Left ventricle myocardium inferior (tissue), 1 donor: Measurements from ENCODE around the gene WDFY1. TPM values are rescaled to one million over a fixed set of nuclear protein-coding genes. Genes with fewer than 3 reads are reported as not detected.
"Not testable (repeated sequence)": the region's sequence is repeated elsewhere in the genome, so short reads cannot be mapped to it uniquely, and the experiment has no call there.

Source experiments
- DNase-seq: peaks from one replicate; pipeline ENCODE4 v3.0.0-alpha.2; 2020
- H3K27ac ChIP-seq: fragments of 200-600 bp; replicated peaks from 2 replicates; pipeline ENCODE4 v1.8.0; 2021
- H3K27me3 ChIP-seq: fragments of 200-600 bp; 2 replicates; pipeline ENCODE4 v1.8.0; 2021; ENCODE audit warnings: low read depth
- H3K36me3 ChIP-seq: fragments of 200-600 bp; 2 replicates; pipeline ENCODE4 v1.8.0; 2021
- H3K4me1 ChIP-seq: fragments of 200-600 bp; 2 replicates; pipeline ENCODE4 v1.8.0; 2021
- H3K4me3 ChIP-seq: fragments of 200-600 bp; 2 replicates; pipeline ENCODE4 v1.8.0; 2021; ENCODE audit warnings: mild to moderate bottlenecking, moderate library complexity
- H3K9me3 ChIP-seq: fragments of 200-600 bp; replicated peaks from 2 replicates; pipeline ENCODE4 v1.8.0; 2021
- CTCF ChIP-seq: fragments of 200-600 bp; IDR thresholded peaks from 2 replicates; pipeline ENCODE4 v1.8.0; 2021; ENCODE audit warnings: antibody characterized with exemption, mild to moderate bottlenecking, borderline replicate concordance
- intact Hi-C: fragments of 100-400 bp; cut with micrococcal nuclease; formaldehyde crosslinking; loops from one replicate; pipeline ENCODE4 v1.11.0; 2022
- total RNA-seq: library from RNA; stranded (reverse); fragmentation: NEBNext Ultra II Directional; extraction: Animal tissue kit (Norgen Biotek cat#: 25700); gene quantifications from one replicate; pipeline ENCODE4 v1.2.1, GENCODE V29; 2021
- donor health status: DM: no; HTN: yes; CAD: no; lungs with severe emphysema.

Gene WDFY1
- total RNA-seq, 1 donor from 2014 or later, result 12.6 TPM

- Histone ChIP-seq H3K9me3 (no peaks in the 10 kb centered on the region), H3K4me1 (no peaks in the 10 kb centered on the region), H3K4me3 (no peak overlapping the region), H3K36me3 (peaks cover 69% of the 10 kb centered on the region), H3K27ac (no peak overlapping the region), H3K27me3 (no peaks in the 10 kb centered on the region)
- DNase-seq, result no peak
- no peak for TF ChIP-seq CTCF
- intact Hi-C loops, result no loop called here
Observed at GRCh38 chr2:223884399-223884798, 60.7 kb downstream of the WDFY1 start.

- TF ChIP-seq CTCF, result no peak
- Histone ChIP-seq H3K4me3 (no peak overlapping the region), H3K4me1 (no peaks in the 10 kb centered on the region), H3K27me3 (no peaks in the 10 kb centered on the region), H3K36me3 (peaks cover 80% of the 10 kb centered on the region), H3K27ac (no peak overlapping the region), H3K9me3 (no peaks in the 10 kb centered on the region)
- DNase-seq, result no peak
- intact Hi-C loops, result no loop called here
Observed at GRCh38 chr2:223882715-223883114, 62.4 kb downstream of the WDFY1 start.

- Histone ChIP-seq H3K27ac (no peak overlapping the region), H3K36me3 (peaks cover 93% of the 10 kb centered on the region), H3K4me3 (no peak overlapping the region), H3K4me1 (no peaks in the 10 kb centered on the region), H3K27me3 (no peaks in the 10 kb centered on the region), H3K9me3 (no peaks in the 10 kb centered on the region)
- intact Hi-C loops, result no loop called here
- TF ChIP-seq CTCF, result no peak
- DNase-seq, result no peak
Observed at GRCh38 chr2:223880796-223881195, 64.3 kb downstream of the WDFY1 start.

- Histone ChIP-seq H3K27ac (no peak overlapping the region), H3K36me3 (peaks cover 100% of the 10 kb centered on the region)
Observed at GRCh38 chr2:223877721-223878410, 67.3 kb downstream of the WDFY1 start.

GRCh38 chr2:223873672-223874071, 71.5 kb downstream of the WDFY1 start:
- Histone ChIP-seq H3K27me3 (no peaks in the 10 kb centered on the region), H3K4me3 (no peak overlapping the region), H3K9me3 (no peaks in the 10 kb centered on the region), H3K4me1 (no peaks in the 10 kb centered on the region), H3K27ac (no peak overlapping the region), H3K36me3 (peaks cover 72% of the 10 kb centered on the region)
- no peak for TF ChIP-seq CTCF
- DNase-seq, result no peak
- intact Hi-C loops, result no loop called here

More at GRCh38 chr2:223877721-223878410, 67.3 kb downstream of the WDFY1 start:
- Histone ChIP-seq H3K27me3 (no peaks in the 10 kb centered on the region), H3K4me1 (no peaks in the 10 kb centered on the region), H3K4me3 (no peak overlapping the region), H3K9me3 (no peaks in the 10 kb centered on the region)
- intact Hi-C loops, result no loop called here
- no peak for TF ChIP-seq CTCF
- DNase-seq, result no peak

GRCh38 chr2:223872772-223873171, 72.4 kb downstream of the WDFY1 start:
- DNase-seq, H3K27me3 ChIP-seq, H3K4me1 ChIP-seq, intact Hi-C loops, H3K9me3 ChIP-seq, H3K4me3 ChIP-seq, H3K27ac ChIP-seq: not testable (repeated sequence)
- peaks cover 63% of the 10 kb centered on the region for H3K36me3 ChIP-seq

GRCh38 chr2:223871661-223872060, 73.5 kb downstream of the WDFY1 start:
- H3K27me3 ChIP-seq, H3K9me3 ChIP-seq, DNase-seq, H3K4me3 ChIP-seq, H3K4me1 ChIP-seq, H3K27ac ChIP-seq, intact Hi-C loops: not testable (repeated sequence)
- peaks cover 51% of the 10 kb centered on the region for H3K36me3 ChIP-seq
